HEK293 (cell line): Measurements from ENCODE around the gene FXYD1.

Experiments used
- CTCF ChIP-seq: fragments of 450-650 bp; formaldehyde crosslinking; IDR thresholded peaks from 2 replicates; pipeline ENCODE4 v1.5.1; 2016; ENCODE audit warnings: missing biosample characterization, missing genetic modification characterization
- FEZF1 ChIP-seq: fragments of 450-650 bp; formaldehyde crosslinking; IDR thresholded peaks from 2 replicates; pipeline ENCODE4 v1.5.1; 2016; ENCODE audit warnings: missing biosample characterization, missing genetic modification characterization
- PRDM10 ChIP-seq: fragments of 450-650 bp; formaldehyde crosslinking; IDR thresholded peaks from 2 replicates; pipeline ENCODE4 v1.5.1; 2016; ENCODE audit warnings: missing biosample characterization, missing genetic modification characterization
- PRDM4 ChIP-seq: fragments of 450-650 bp; formaldehyde crosslinking; IDR thresholded peaks from 2 replicates; pipeline ENCODE4 v1.5.1; 2017; ENCODE audit warnings: missing biosample characterization, missing genetic modification characterization
- SETDB1 ChIP-seq: IDR thresholded peaks from one replicate; pipeline ENCODE4 v1.6.1; 2017; ENCODE audit warnings: mild to moderate bottlenecking, low read length, moderate library complexity, mixed read lengths; ENCODE audit not compliant: insufficient read length
- ZFP69B ChIP-seq: fragments of 450-650 bp; formaldehyde crosslinking; IDR thresholded peaks from 2 replicates; pipeline ENCODE4 v1.5.1; 2016; ENCODE audit warnings: missing biosample characterization, missing genetic modification characterization
- ZNF114 ChIP-seq: fragments of 450-650 bp; formaldehyde crosslinking; IDR thresholded peaks from 2 replicates; pipeline ENCODE4 v1.5.0; 2017; ENCODE audit warnings: missing biosample characterization, missing genetic modification characterization
- ZNF138 ChIP-seq: fragments of 450-650 bp; formaldehyde crosslinking; IDR thresholded peaks from 2 replicates; pipeline ENCODE4 v1.5.1; 2016; ENCODE audit warnings: missing biosample characterization, missing genetic modification characterization, borderline replicate concordance
- ZNF26 ChIP-seq: fragments of 450-650 bp; formaldehyde crosslinking; IDR thresholded peaks from 2 replicates; pipeline ENCODE4 v1.5.1; 2016; ENCODE audit warnings: missing biosample characterization, missing genetic modification characterization
- ZNF513 ChIP-seq: fragments of 450-650 bp; IDR thresholded peaks from 2 replicates; pipeline ENCODE4 v1.5.1; 2018; ENCODE audit warnings: missing biosample characterization, missing genetic modification characterization
- ZNF549 ChIP-seq: fragments of 450-650 bp; IDR thresholded peaks from 2 replicates; pipeline ENCODE4 v1.5.1; 2018; ENCODE audit warnings: missing biosample characterization, missing genetic modification characterization, mild to moderate bottlenecking, inconsistent platforms, moderate library complexity
- ZNF707 ChIP-seq: fragments of 450-650 bp; formaldehyde crosslinking; IDR thresholded peaks from 2 replicates; pipeline ENCODE4 v1.5.1; 2016; ENCODE audit warnings: missing biosample characterization, missing genetic modification characterization
- ZNF776 ChIP-seq: fragments of 450-650 bp; formaldehyde crosslinking; IDR thresholded peaks from 2 replicates; pipeline ENCODE4 v1.5.0; 2017; ENCODE audit warnings: missing biosample characterization, missing genetic modification characterization, borderline replicate concordance
- ZSCAN18 ChIP-seq: fragments of 450-650 bp; formaldehyde crosslinking; IDR thresholded peaks from 2 replicates; pipeline ENCODE4 v1.5.1; 2016; ENCODE audit warnings: missing biosample characterization, missing genetic modification characterization

GRCh38 chr19:35143231-35143715 is 4.6 kb downstream of the FXYD1 start, which contains the start of gene FXYD7:
- TF ChIP-seq CTCF (tag by site-specific recombination), result no peak
- TF ChIP-seq ZNF26, result no peak
- TF ChIP-seq ZFP69B, result no peak
- TF ChIP-seq ZNF549 (tag by site-specific recombination), result no peak
- TF ChIP-seq PRDM4 (tag by site-specific recombination), result no peak
- TF ChIP-seq ZNF114 (tag by site-specific recombination), result no peak
- no peak for TF ChIP-seq ZNF513 (tag by site-specific recombination)
- no peak for TF ChIP-seq ZNF138 (tag by site-specific recombination)
- no peak for TF ChIP-seq PRDM10 (tag by site-specific recombination)
- no peak for TF ChIP-seq FEZF1 (tag by site-specific recombination)
- TF ChIP-seq ZSCAN18 (tag by site-specific recombination), result no peak
- TF ChIP-seq SETDB1, result no peak
- TF ChIP-seq ZNF776 (tag by site-specific recombination), result no peak
- no peak for TF ChIP-seq ZNF707 (tag by site-specific recombination)
